NCI-H460 (cell line): ENCODE measurements around the gene TMEM175. TPM values are rescaled to one million over a fixed set of nuclear protein-coding genes. Genes with fewer than 3 reads are reported as not detected.

Source experiments
- DNase-seq: peaks from one replicate; pipeline ENCODE4 v3.0.0-alpha.2; 2016; ENCODE audit warnings: low read depth; ENCODE audit errors: extremely low read depth
- total RNA-seq: library from RNA; depleted of rRNA; stranded (reverse); fragments of >200 nt; shearing (Covaris generic); gene quantifications from 2 replicates; pipeline ENCODE4 v1.2.3, GENCODE V29; 2014

TMEM175 gene
- total RNA-seq, 1 experiment from 2014 or later, result 8.1 TPM

DNA sequence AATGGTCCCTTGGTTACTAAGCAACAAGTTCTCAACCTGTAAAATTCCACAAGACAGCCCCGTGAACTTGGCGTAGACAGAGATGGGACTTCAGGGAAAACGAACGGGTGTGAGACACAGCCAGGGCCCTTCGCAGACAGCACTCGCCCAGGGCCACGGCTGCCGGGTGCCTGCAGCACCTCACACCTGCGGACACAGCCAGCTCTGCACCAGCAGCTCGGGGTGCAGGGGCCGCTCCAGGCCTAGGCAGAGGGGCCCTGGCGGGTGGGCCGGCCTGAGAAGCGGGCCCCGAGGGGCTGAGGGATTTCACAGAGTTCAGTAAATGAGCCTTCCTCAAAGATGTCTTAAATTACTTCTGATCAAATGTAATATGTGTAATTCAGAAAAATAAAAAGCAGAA is 34.1 kb upstream of the TMEM175 start:
- no peak for DNase-seq

GRCh38 chr4:898869-899555 is 33.2 kb upstream of the TMEM175 start:
- DNase-seq, result no peak

- DNase-seq, result no peak
Observed at GRCh38 chr4:899556-899906, 32.7 kb upstream of the TMEM175 start.

- DNase-seq, result no peak
Observed at GRCh38 chr4:900073-900472, 32.2 kb upstream of the TMEM175 start.

GRCh38 chr4:900721-901120 is 31.5 kb upstream of the TMEM175 start:
- no peak for DNase-seq

- no peak for DNase-seq
Observed at GRCh38 chr4:901192-901910, 30.9 kb upstream of the TMEM175 start.

DNA sequence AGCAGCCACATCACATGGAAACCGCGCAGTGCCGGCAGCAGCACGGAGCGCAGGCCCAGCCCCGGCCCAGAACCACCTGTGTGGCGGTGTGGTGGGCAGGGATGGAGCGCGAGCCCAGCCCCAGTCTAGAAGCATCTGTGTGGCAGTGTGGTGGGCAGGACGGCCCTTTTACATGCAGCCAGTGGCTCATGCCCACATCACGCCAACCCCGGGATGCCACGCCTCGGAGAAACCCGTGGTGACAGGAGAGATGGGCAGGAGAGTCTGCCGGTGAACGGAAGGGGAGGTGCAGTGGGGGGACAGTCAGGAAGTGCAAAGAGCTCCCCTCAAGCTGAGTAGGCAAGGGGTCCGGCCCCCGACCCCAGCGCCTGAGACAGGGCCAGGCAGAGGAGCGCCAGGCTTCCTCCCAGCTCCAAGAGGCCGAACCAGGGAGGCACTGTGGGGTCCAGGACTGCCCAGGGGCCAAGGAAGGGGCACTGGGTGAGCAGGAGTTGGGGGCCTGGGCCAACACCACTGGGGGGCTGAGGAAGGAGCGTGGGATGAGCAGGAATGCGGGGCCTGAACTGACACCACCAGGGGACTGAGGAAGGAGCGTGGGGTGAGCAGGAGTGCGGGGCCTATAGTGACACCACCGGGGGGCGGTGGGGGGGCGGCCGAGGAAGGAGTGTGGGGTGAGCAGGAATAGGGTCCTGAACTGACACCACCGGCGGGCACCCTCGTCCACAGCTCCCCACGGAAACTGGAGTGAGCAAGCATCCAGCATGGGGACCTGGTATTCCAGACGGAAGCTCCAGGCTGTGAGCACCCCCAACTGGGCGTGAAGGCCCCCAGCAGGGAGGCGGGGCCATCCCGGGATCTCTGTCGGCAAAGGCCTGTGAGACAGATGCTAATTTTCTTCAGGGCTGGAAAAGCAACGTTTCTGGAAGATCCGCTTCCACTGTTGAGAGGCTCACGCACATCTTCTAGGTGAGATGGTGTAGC is 28.9 kb upstream of the TMEM175 start:
- DNase-seq, result no peak

DNA sequence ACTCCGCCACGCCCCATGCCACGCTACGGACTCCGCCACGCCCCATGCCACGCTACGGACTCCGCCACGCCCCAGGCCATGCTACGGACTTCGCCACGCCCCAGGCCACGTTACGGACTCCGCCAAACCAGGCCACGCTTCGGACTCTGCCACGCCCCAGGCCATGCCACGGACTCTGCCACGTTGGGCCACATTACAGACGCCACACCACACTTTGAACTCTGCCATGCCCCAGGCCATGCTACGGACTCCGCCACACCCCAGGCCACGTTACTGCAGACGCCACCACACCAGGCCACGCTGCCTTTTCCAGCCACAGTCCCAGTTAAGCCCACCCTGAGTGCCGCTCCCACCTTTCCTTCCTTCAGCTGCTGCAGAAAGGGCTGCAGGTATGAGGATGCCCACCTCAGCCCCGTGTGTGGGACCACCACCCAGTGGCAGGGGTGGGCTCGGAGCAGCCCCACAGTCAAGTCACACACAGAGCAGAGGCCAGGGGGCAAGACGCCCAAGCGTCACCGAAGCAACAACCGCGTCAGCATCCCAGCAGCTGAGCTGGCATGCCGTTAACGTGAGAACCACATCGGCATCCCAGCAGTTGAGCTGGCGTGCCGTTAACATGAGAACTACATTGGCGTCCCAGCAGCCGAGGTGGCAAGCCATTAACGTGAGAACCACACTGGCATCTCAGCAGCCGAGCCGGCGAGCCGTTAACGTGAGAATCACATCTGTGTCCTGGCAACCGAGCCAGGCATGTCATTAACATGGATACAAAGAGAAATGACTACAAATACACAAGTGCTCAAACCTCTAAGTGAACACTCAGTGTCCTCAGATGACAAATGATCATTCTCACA is 26.5 kb upstream of the TMEM175 start:
- DNase-seq, result no peak

GRCh38 chr4:906339-907102 is 25.7 kb upstream of the TMEM175 start:
- no peak for DNase-seq

- no peak for DNase-seq
Observed at GRCh38 chr4:907103-907400, 25.2 kb upstream of the TMEM175 start.

DNA sequence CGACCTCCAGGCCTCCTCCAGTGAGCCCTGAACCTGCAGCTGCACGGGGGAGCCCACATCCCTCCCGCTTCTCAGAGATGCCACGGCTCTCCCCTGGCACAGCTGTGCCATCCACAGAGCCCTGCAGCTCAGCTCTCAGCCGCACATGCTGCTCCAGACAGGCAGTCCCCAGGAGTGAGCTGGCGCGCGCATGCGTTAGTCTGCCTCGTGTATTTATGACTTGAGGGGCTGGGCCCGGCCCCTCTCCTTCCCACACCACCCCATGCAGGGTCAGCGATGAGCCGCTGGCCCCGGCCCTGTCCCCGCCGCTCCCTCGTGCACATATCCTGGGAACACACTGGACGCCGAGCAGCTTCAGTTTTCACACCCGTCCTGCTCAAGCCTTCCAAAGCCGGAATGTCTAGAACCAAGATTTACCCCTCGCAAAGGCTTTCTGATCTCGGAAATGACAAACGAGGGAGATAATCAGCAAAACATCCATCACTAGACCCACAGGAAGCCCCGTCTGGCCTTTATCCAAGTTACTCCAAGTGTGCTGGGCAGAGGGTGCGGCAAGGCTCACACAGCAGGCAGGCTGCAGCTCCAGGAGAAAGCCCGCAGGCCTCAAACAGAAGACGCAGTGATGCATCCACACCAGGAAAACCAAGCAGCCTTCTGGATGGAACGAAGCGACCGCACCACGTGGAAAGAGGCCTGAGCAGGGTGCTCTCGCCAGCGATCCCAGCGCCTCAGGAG is 24.4 kb upstream of the TMEM175 start:
- no peak for DNase-seq

GRCh38 chr4:909131-909571 is 23.1 kb upstream of the TMEM175 start:
- no peak for DNase-seq

DNA sequence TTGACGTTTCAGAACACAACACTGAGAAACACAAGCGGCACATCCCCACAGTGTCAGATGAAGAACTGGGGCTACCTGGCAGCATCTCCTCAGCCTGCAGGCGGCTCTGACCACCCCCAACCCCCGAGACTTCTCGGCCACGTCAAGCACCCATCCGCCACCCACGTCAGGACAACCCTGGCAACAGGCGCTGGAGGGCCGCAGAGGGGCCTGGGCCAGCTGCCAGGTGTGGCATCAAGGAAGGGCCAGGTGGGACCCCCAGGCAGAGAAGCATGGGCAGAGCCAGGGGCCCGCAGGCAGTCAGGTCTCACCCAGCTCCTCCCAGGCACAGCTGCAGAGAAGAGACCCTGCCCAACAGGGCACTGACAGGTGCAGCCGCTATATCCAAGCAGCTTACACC is 22.4 kb upstream of the TMEM175 start:
- no peak for DNase-seq

DNA sequence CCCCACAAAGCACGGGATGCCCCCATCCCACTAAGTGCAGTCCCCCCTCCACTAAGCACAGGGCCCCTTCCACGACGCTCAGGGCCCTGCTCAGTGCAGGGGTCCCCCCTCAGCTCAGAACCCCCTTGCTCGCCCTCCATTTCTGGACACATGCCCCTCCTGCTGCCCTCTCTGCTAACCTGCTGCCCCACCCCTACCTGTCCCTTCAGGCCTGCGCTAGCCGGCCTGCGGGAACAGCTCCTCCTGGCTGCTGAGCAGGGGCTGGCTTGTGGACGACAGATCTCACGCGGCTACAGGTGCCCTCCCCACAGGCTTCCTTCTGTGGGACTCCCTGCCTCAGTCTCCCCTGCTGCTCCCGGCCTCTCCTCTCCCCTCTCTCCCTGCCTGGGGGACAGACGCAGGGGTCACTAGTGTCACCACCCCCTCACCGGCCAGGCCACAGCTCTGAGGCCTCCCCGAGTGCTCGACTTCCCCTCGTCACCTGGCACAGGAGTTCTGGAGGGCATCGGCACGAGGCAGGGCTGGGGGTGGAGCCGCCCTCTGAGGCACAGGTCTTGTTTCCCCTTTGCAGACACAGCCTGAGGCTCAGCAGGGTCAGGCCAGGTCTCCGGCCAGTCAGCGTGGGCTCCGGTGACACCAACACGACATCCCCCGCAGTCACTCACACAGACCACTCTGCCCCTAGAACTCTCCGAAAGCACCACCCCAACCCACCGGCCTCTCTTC is 21.7 kb upstream of the TMEM175 start:
- no peak for DNase-seq

GRCh38 chr4:911221-911751 is 21.0 kb upstream of the TMEM175 start:
- DNase-seq, result no peak

DNA sequence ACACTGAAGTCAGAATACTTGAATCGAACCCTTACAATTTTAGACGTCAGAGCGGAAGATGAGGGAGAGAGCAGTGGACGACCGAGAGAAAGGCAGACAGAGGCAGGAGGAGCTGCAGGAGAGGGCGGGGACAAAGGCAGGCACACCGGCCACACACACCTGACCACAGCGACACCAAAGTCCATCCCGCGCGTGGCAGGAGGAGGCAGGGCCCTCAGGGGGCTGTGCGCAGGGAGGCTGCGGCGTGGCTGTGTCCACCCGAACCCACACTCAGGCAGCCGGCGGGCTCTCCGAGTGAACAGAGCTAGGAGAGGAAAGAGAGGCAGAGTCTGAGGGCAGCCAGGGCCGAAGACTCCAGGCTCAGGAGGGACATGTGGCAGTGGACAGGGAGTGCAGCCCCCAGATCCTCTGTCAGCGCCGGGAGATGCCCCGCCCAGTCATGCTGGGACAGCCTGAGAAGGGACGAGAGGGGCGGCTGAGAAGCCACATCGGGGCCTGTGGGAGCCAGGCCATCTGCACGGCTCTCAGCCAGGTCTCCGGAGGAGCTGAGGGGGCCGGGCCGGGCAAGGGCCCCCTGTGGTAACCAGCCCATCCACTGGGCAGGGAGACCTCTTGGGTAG is 20.3 kb upstream of the TMEM175 start:
- DNase-seq, result no peak

DNA sequence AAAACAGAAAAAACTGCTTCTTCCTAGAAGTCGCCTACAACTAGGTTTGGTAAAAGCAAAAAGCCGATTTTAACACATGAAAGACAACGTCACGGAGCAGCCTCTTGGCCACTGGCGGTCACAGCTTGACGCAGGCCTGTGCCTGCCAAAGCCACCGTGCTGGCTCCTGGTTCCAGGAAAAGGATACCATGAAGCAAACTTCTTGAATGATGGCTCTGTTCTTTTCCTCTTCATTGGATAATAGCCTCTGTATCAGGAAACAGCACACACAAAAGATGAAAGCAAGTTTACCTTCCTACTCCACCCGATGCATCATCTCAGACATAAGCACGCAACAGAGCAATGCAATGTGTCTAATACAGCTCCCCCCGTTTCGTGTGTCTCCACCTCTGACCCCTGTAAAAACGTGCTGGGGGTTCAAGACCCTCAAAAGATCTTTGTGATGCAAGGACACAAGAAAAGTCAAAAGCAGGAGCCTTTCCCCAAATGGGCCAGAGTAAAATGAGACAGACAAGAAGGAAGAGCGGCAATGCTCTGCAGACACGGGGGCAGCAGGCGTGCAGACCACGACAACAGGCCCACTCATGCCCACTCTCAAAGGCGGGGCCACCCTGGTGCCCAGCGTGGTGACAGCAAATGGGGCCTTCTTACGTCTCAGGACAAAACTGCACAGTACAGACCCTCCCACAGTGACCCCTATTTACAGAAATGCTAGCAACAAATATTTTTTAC is 19.5 kb upstream of the TMEM175 start:
- DNase-seq, result no peak
